GM21423 (cell line): ENCODE results near the gene OAS3.
"Not testable (repeated sequence)": the region's sequence is repeated elsewhere in the genome, so short reads cannot be mapped to it uniquely, and the experiment has no call there.

ENCODE experiments used
- ATAC-seq: cut with Tn5 transposase; IDR thresholded peaks from one replicate; pipeline ENCODE4 v1.9.1; 2021; ENCODE audit warnings: mild to moderate bottlenecking, moderate library complexity; ENCODE audit not compliant: unreplicated experiment

OAS3 gene

DNA sequence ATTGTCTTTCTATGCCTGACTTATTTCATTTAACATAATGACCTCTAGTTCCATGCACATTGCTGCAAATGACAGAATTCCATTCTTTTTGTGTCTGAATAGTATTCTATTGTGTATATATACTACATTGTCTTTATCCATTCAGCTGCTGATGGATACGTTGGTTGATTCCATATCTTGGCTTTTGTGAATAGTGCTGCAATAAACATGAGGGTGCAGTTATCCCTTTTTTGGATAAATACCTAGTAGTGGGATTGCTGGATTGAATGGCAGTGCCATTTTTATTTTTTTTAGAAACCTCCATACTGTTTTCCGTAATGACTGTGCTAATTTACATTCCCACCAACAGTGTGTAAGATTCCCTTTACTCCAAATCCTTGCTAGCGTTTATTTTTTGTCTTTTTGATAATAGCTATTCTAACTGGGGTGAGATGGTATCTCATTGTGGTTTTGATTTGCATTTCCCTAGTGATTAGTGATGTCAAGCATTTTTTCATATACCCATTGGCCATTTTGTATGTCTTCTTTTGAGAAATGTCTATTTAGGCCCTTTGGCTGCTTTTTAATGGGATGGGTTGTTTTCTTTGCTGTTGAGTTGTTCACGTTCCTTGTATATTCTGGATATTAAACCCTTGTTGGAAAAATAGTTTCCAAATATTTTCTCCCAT is 42.4 kb downstream of the OAS3 start:
- ATAC-seq, result no peak

DNA sequence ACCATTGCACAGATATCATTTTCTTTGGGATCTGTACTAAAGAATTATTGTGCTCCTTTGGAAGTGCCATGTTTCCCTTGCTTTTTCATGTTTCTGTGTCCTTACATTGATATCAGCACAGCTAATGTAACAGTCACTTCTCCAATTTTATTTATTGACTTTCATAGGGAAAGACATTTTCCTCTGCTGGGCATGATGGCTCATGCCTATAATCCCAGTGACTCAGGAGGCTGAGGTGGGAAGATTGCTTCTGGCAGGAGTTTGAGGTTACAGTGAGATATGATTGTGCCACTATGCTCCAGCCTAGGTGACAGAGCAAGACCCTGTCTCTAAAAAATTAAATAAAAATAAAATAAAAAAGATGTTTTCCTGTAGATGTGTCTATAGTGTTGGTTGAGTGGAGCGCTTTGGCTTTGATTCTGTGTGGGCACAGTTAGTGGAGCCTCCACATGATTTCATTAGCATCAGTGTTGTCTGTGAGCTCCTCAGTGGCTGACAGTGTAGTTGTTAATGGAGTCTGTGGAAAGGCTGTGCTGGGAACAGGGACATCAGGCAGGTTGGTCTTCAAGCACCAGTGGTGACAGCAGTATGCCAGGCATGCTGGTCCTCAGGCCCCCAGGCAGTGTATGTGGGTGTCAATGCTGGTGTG is 47.5 kb downstream of the OAS3 start:
- no peak for ATAC-seq

DNA sequence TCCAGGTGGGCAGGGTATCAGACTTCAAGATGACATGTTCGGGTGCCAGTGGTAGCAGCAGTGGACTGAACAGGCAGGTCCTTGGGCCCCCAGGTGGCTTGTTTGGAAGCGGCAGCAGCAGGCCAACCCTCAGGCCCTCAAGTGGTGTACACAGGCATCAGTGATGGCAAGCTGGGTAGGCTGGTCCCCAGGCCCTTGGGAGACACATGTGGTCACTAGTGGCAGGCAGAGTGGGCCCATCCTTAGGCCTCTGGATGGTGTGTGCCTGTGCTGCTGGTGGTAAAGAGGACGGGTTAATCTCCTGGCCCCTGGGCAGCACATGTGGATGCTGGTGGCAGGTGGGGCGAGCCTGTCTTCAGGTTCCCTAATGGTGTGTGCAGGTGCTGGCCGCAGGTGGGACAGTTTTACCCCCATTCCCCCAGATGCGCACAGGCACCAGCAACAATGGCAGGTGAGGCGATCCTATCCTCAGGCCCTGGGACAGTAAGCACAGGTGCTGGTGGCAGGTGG is 48.1 kb downstream of the OAS3 start:
- no peak for ATAC-seq

DNA sequence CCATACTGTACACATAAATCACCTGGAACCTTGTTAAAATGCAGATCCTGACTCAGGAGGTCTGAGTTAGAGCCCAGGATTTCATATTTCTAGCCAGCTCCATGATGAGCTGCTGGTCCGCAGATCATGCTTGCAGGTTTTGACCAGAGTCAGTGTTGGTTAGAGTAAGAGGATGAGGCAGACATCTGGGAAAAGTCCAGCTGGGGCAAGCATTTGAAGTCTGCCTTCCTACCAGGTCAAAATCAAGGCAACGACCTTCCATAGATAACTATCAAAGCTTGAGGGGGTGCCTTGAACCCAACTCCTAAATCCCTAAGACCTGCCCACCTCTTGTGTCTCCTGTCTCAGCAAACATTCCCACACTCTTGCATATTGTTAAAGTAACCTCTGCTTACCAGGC is 49.3 kb downstream of the OAS3 start:
- ATAC-seq, result no peak

DNA sequence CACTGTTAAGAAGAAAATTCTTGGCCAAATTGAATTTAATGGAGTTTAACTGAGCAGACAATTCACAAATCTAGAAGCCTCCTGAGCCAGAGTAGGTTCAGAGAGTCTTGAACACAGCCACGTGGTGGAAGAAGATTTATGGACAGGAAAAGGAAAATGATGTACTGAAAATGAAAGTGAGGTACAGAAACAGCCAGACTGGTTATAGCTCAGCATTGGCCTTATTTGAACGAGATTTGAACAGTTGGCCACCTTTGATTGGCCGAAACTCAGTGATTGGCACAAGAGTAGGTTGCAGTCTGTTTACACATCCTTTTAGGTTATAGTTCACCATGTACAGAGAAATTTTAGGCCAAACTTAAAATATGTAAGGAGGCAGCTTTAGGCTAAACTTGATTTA is 50.0 kb downstream of the OAS3 start:
- no peak for ATAC-seq

DNA sequence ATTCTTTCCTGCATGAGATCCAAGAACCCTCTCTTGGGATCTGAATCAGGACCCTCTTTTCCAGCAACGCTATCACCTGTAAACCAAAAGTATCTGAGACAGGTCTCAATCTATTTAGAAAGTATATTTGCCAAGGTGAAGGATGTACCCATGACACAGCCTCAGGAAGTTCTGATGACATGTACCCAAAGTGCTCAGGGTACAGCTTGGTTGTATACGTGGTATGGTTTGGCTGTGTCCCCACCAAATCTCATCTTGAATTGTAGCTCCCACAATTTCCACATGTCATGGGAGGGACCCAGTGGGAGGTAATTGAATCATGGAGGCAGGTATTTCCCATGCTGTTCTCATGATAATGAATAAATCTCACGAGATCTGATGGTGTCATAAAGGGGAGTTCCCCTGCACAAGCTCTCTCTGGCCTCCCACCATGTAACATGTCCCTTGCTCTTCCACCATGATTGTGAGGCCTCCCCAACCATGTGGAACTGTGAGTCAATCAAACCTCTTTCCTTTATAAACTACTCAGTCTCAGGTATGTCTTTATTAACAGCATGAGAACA is 50.6 kb downstream of the OAS3 start:
- not testable (repeated sequence) for ATAC-seq

DNA sequence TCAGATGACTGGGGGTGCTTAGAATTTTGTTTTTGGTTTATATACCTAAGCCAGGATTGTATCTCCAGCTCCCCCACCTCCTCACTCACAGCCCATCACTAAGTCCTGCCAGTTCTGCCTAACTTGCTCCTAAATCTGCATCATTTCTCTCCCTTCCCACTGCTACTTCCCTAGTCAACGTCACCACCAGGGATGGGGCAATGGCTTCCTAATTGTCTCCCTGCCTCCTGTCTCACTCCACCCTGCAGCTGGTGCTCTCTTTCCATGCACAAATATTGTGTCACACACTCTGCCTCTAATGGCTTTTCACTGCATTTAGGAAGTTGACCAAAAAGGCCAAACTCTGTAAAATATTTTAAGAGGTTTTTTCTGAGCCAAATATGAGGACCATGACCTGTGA is 51.5 kb downstream of the OAS3 start:
- no peak for ATAC-seq

DNA sequence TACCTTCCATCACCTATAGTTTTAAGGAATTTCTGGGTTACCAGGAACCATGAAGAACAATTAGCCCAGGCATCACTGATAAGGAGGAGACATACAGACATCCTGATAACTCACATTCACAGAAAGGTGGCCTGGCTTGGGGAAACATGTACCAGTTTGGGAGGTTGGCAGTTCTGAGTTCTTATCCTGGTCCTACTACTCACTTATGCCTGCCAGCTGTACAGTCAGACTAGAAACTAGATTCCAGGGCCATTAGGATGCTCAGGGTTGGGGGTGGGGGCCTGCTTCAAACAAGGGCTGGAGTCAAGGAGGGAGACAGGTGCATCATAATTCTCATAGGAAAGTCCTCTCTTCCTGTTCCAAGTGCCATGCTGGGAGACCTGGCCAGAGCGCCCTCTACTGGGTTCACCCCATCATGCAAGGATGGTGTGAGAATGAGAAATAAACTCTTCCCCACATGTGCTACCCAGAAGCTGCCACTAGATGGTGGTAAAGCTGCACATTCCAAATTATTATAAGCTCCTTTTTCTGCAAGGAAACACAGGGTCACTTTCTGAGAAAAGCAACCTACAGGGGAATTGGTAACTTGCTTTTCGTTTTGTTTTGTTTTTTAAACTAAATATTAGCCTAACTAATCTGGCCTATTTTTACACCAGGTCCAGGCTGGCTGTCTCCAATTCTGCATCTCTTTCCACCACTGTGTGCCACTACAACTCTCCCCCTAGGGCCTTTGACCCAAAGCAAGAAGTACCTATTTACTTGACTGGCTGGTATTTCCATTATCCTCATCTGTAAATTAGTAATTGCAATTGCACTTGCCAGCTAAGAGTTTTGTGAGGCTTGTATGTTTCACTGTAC is 54.5 kb downstream of the OAS3 start:
- ATAC-seq, result no peak

DNA sequence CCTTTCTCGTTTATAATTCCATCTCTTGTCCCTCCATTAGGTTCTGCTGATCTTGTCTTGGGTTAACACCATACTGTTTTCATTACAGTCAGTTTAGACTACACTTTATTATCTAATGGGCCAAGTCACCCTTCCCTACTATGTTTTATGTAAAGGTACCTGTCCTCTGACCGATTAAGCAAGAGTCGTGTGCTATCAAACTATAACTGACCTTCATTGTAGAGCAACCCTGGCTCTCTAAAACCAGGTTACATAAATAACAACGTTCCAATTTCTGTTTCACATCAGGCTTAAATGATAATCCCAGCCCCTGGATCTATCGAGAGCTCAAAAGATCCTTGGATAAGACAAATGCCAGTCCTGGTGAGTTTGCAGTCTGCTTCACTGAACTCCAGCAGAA is 56.7 kb downstream of the OAS3 start:
- ATAC-seq, result no peak

DNA sequence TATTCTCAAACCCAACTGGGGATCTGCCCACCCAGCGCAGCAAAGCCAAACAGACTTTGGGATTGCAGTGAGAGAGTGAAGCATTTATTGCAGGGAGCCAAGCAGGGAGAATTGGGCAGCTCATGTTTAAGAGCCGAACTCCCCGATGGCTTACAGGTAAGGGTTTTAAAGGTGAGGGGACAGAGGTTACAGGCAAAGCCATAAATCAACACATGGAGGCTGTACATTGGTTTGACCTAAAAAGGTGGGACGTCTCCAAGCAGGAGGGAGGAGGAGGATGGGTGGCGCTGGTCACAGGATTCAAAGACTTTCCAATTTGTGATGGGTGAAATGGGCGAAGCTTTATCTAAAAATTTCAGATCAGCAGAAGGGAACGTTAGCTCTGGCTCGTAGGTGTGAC is 58.2 kb downstream of the OAS3 start:
- no peak for ATAC-seq

DNA sequence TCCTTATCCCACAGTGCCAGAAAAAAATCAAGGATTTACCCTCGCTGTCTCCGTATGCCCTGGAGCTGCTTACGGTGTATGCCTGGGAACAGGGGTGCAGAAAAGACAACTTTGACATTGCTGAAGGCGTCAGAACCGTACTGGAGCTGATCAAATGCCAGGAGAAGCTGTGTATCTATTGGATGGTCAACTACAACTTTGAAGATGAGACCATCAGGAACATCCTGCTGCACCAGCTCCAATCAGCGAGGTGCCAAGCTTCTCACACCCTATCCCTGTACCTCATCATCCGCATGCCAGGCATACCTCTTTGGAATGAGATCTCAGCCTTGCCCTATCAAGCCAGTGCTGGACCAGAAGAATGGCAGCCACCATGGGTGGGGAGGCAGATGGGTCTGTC is 59.2 kb downstream of the OAS3 start:
- ATAC-seq, result no peak

DNA sequence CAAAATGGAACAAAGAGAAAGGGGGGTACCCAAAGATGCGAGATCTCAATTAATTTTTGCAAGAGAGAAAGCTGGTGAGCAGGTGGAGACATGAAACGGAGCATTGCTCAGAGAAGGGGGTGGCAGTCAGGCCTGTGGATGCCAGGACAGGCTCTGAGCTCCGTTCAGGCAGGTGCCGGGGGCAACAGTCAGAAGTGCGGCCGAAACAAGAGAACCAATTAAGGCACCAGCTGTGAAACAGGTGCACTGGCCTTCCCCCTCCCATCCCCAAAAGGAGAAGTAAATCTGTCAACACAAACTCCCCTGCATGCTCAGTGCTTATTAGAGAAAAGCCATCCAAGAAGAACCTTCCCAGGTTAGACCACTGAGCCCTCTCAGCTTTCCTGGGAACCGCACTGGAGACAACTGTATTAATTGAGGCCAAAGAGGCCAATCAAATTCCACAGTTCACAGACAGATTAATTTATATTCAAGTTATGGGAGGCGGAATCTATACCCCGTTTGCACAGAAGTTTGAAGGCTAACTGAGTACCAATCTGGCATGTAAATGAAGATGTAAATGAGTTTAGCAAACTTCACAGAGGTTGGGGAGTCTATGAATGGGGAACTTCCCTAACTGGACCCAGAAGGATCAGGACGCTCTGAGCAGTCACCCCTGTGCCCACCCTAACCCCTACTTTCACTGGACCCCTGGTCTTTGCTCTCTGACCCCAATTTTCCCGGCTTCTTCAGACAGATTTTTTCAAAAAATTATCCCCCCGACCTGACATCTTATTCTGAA is 60.9 kb downstream of the OAS3 start:
- peak; percentile 96 for ATAC-seq

DNA sequence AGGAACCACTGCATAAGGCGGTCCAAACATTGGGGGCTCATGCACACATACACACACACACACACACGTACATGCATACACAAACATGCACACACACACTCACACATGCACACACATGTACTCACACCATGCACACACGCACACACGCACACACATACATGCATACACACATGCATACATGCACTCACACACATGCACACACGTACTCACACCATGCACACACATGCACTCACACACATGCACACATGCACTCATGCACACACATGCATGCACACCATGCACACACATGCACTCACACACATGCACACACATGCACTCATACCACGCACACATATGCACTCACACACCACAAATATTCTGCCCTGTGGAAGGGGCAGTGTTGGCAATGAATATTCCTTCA is 62.2 kb downstream of the OAS3 start:
- ATAC-seq, result no peak

DNA sequence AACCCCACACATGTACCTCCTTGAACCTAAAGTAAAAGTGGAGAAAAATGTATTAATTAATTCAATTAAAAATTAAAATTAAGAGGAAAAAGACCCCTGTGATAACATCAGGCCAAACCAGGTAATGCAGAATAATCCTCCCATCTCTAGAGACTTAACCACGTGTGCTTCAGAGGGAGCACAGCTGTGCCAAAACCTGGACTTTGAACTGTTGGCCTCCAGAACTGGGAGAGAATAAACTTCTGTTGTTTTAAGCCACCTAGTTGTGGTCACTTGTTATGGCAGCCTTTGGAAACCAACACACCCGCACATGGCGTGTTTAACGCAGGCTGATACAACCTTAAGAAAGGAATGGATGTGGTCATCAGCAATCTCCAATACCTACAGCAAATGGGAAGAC is 63.9 kb downstream of the OAS3 start:
- ATAC-seq, result no peak

DNA sequence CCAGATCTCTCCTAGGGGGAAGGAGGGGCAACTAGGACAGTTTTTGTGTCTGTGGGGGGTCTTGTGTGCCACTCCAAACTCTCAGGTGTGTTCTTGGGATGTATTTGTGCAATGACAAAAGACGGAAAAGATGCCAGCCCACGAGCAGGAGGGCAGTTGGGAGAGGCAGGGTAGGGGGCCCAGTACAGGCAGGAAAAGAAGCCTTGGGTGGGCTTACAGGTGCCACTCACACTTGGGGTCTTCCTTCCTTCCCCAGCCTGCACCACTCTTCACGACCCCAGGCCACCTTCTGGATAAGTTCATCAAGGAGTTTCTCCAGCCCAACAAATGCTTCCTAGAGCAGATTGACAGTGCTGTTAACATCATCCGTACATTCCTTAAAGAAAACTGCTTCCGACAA is 64.4 kb downstream of the OAS3 start:
- no peak for ATAC-seq

DNA sequence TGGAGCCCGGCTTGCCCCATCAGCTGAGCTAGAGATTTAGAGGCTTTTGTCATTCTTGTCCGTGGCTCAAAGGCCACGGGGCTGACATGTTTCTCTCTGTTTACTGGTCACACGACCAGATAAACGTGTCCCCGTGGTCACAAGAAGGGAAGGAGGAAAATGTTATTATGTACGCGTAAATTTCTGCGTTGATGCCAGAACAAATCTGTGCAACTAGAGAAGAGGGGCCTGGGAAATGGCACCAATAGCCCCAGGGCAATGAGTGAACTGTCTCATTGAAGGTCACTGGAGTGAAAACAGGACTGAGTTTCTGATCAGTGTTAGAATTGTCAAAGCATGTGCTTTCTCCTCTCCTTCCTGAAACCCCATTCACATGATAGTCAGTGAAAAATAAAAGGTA is 65.4 kb downstream of the OAS3 start:
- ATAC-seq, result no peak

DNA sequence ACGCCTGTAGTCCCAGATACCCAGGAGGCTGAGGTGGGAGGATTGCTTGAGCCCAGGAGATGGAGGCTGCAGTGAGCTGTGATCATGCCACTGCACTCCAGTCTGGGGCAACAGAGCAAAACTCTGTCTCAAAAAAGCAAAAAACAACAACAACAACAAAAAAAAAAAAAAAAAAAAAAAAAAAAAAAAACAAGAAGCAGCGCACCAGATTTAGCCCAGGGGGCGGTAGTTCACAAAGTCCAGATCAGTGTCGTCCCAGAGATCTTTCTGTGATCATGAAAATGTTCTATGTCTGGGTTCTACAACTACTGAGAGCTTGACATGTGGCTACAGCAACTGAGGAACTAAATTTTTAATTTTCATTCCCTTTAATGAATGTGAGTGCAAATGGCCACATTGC is 67.5 kb downstream of the OAS3 start:
- no peak for ATAC-seq

DNA sequence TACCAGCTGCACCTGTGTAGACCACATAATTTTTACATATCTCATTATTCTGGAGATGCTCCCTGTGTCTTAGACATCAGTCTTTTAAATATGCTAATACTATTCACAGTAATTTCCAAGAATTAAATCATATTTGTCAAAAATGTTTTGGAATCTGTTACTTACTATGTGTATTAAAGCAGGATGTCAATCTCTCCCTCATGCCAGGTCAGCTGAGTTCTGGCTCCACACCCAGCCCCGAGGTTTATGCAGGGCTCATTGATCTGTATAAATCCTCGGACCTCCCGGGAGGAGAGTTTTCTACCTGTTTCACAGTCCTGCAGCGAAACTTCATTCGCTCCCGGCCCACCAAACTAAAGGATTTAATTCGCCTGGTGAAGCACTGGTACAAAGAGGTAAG is 67.9 kb downstream of the OAS3 start:
- no peak for ATAC-seq

DNA sequence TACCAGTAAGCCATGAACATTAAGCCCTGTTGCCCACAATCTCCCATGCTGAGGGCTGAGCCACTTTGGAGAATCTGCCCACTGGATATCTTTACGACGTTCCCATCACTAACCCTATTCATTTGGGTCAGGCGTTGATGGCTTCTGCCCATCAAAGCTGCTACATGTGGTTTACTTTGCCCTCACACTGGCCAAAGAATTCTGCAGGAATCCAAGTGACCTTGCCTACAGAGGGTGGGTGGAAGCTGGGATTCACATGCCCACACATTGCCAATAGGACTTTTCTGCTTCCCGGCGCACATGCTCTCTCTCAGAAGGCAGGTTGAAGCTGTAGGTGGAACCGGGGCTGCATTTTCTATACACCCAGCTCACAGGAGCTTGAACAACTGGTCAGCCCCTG is 68.4 kb downstream of the OAS3 start:
- no peak for ATAC-seq

DNA sequence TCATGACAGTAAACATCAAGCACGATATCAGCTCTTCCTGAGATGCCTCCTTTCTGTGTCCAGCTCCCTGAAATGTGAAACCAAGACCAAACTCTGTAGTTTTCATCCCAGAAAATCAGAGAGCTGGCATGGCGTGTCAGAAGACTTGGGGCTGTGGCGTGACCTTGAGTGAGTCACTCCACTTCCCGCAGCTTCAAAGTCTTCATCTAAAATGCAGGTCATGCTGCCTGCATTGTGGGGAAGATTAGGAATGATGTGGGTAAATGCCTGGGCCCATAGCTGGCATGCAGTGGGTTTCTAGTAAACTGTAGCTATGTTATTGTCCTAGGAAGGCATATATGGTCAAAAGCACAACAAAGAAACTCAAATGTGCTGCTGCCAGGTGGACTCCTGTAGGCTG is 68.9 kb downstream of the OAS3 start:
- ATAC-seq, result no peak

DNA sequence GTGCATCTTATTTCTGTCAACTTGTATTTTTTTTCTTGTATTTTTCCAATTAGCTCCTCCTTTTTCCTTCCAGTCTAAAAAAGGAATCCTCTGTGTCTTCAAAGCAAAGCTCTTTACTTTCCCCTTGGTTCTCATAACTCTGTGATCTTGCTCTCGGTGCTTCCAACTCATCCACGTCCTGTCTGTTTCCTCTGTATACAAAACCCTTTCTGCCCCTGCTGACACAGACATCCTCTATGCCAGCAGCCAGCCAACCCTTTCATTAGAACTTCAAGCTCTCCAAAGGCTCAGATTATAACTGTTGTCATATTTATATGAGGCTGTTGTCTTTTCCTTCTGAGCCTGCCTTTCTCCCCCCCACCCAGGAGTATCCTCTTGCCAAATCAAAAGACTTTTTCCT is 72.4 kb downstream of the OAS3 start:
- no peak for ATAC-seq
